ENCODE data around the gene RNF114. TPM values are rescaled to one million over a fixed set of nuclear protein-coding genes. Genes with fewer than 3 reads are reported as not detected.
"Not testable (repeated sequence)": the region's sequence is repeated elsewhere in the genome, so short reads cannot be mapped to it uniquely, and the experiment has no call there.

RNF114 gene
- total RNA-seq, 2 donors from 2014 or later: 82.4 to 128 TPM

DNA sequence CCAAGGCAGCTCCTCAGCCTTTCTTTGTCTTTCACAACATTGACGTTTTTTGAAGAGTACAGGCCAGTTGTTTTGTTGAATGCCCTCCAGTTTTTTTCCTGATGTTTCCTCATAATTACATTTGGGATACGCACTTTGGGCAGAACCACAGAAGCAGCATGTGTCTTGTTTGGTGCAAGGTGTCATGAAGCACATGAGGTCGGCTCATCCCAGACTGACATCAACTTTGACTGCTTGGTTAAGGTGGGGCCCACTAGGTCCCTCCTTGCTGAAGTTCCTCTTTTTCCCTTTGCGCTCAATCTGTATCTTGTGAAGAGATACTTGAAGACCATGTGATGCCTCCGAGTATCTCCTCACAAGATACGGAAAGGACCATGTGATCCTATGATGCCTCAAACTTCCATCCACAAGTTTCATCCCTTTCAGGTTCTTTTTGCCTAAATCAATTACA is 57.1 kb downstream of the RNF114 start:
- TF ChIP-seq, protein P1, sequence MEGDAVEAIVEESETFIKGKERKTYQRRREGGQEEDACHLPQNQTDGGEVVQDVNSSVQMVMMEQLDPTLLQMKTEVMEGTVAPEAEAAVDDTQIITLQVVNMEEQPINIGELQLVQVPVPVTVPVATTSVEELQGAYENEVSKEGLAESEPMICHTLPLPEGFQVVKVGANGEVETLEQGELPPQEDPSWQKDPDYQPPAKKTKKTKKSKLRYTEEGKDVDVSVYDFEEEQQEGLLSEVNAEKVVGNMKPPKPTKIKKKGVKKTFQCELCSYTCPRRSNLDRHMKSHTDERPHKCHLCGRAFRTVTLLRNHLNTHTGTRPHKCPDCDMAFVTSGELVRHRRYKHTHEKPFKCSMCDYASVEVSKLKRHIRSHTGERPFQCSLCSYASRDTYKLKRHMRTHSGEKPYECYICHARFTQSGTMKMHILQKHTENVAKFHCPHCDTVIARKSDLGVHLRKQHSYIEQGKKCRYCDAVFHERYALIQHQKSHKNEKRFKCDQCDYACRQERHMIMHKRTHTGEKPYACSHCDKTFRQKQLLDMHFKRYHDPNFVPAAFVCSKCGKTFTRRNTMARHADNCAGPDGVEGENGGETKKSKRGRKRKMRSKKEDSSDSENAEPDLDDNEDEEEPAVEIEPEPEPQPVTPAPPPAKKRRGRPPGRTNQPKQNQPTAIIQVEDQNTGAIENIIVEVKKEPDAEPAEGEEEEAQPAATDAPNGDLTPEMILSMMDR (IDR thresholded peaks at IDR 0.05): no peak
- no peak for ATAC-seq (ENCODE audit: insufficient number of reproducible peaks, low FRiP score, low read depth)
- H3K36me3 ChIP-seq: no peaks in the 10 kb centered on the region

DNA sequence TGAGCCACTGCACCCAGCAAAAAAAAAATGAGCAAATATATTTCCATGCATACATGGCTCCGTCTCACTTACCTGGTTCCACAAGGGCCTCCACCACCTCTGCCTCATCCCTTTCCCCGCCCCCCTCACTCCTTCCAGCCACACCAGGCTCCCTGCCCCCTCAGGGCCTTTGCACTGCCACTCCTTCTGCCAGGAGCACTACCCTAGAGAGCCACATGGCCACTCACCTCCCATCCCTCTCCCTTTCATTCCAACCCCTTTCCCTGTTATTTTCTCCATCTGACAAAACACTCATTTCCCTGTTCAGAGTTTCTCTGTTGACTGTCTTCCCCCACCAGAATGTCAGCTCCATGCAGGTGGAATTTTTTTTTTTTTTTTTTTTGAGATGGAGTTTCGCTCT is 59.4 kb downstream of the RNF114 start:
- ATAC-seq (ENCODE audit: insufficient number of reproducible peaks, low FRiP score, low read depth) (no peak), DNase-seq (ENCODE audit: low spot score) (no peak)
- no peak overlapping the region for H3K27ac ChIP-seq
- peaks cover 3 to 11% of the 10 kb centered on the region in 2 donors for H3K4me1 ChIP-seq (ENCODE audit: control insufficient read depth in 1 of 2, low read depth in 2 of 2)
- H3K36me3 ChIP-seq: no peaks in the 10 kb centered on the region
- no peaks in the 10 kb centered on the region for H3K27me3 ChIP-seq (replicated peaks; ENCODE audit: insufficient read depth)
- no peaks in the 10 kb centered on the region for H3K9me3 ChIP-seq
- no peak overlapping the region for H3K4me3 ChIP-seq
- TF ChIP-seq, protein P1 (IDR thresholded peaks at IDR 0.05): no peak

More for the DNA sequence above, 57.1 kb downstream of the RNF114 start:
- H3K4me3 ChIP-seq: no peak overlapping the region
- peaks cover 10 to 31% of the 10 kb centered on the region in 2 donors for H3K4me1 ChIP-seq (ENCODE audit: control insufficient read depth in 1 of 2, low read depth in 2 of 2)
- H3K27me3 ChIP-seq (replicated peaks; ENCODE audit: insufficient read depth): no peaks in the 10 kb centered on the region
- H3K27ac ChIP-seq: no peak overlapping the region
- no peaks in the 10 kb centered on the region for H3K9me3 ChIP-seq
- no peak for DNase-seq (ENCODE audit: low spot score)

DNA sequence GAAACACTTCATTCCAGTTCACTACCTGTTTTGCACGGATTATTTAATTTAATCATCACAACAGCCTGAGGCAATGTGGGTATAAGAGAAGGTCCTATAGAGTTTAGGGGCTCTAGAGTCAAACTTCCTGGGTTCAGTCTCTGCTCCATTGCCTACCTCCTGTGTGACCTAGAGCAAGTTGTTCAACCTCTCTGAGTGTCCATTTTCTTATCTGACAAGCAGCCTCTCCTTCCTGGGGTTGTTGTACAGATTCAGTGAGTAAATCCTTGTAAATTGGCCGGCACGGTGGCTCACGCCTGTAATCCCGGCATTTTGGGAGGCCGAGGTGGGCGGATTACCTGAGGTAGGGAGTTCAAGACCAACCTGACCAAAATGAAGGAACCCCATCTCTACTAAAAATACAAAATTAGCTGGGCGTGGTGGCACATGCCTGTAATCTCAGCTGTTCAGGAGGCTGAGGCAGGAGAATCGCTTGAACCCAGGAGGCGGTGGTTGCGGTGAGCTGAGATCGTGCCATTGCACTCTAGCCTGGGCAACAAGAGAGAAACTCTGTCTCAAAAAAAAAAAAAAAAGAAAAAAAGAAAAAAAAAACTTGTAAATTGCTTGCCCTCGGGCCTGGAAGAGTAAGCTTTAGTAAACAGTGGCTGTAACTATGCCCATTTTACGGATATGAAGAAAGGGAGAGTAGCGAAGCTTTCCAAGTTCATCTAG is 62.4 kb downstream of the RNF114 start:
- not testable (repeated sequence) for H3K27ac ChIP-seq; H3K4me3 ChIP-seq; DNase-seq (ENCODE audit: low spot score); H3K9me3 ChIP-seq; H3K4me1 ChIP-seq (ENCODE audit: control insufficient read depth in 1 of 2, low read depth in 2 of 2); ATAC-seq (ENCODE audit: insufficient number of reproducible peaks, low FRiP score, low read depth); H3K36me3 ChIP-seq; H3K27me3 ChIP-seq (replicated peaks; ENCODE audit: insufficient read depth)

DNA sequence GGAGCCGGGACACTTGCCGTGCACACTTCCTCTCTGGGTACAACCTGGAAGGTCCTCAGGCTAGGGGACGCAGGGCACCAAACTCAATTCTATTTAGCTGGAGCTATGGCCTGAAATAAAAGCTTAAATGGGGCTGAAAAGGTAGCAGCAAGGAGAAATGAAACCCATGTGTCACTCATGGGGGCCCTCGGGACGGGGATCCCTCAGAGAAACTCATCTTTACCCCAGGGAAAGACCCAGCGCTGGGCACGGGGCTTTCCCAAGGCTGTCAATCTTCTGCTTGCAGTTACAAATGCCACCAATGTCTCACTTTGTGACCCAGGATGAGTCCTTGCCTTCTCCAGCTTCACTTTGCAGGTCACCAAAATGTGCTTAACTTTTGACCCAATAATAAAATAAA is 63.1 kb downstream of the RNF114 start:
- H3K9me3 ChIP-seq: no peaks in the 10 kb centered on the region
- no peaks in the 10 kb centered on the region for H3K36me3 ChIP-seq
- TF ChIP-seq, protein P1 (IDR thresholded peaks at IDR 0.05): no peak
- ATAC-seq (ENCODE audit: insufficient number of reproducible peaks, low FRiP score, low read depth): no peak
- H3K4me3 ChIP-seq: no peak overlapping the region
- no peak for DNase-seq (ENCODE audit: low spot score)
- H3K27me3 ChIP-seq (replicated peaks; ENCODE audit: insufficient read depth): no peaks in the 10 kb centered on the region
- H3K27ac ChIP-seq: no peak overlapping the region
- peaks cover 0 to 4% of the 10 kb centered on the region in 2 donors for H3K4me1 ChIP-seq (ENCODE audit: control insufficient read depth in 1 of 2, low read depth in 2 of 2)

DNA sequence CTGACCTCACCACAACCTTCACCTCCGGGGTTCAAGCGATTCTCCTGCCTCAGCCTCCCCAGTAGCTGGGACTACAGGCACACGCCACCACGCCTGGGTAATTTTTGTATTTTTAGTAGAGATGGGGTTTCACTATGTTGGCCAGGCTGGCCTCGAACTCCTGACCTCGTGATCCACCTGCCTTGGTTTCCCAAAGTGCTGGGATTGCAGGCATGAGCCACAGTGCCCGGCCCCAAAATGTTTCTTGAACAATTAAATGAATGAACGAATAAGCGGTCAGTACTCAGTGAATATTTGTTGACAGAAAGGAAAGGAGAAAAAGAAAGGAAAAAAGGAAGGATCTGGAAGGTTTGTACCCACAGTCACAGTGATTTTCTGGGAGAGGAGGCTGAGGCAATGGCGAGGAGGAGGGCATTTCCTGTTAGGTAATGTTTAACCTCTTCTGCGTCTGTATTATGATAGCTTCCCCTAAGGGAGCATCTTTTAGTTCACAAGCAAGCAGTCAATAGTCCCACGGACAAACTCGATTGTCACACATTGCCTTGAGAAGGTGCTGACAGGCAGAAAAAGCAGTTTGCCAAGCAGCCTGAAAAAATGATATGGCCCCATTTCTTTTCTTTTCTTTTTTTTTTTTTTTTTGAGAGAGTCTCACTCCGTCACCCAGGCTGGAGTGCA is 64.5 kb downstream of the RNF114 start:
- ATAC-seq (ENCODE audit: insufficient number of reproducible peaks, low FRiP score, low read depth); DNase-seq (ENCODE audit: low spot score); H3K4me3 ChIP-seq; H3K27ac ChIP-seq; H3K36me3 ChIP-seq; H3K9me3 ChIP-seq; H3K27me3 ChIP-seq (replicated peaks; ENCODE audit: insufficient read depth); H3K4me1 ChIP-seq (ENCODE audit: control insufficient read depth in 1 of 2, low read depth in 2 of 2): not testable (repeated sequence)

DNA sequence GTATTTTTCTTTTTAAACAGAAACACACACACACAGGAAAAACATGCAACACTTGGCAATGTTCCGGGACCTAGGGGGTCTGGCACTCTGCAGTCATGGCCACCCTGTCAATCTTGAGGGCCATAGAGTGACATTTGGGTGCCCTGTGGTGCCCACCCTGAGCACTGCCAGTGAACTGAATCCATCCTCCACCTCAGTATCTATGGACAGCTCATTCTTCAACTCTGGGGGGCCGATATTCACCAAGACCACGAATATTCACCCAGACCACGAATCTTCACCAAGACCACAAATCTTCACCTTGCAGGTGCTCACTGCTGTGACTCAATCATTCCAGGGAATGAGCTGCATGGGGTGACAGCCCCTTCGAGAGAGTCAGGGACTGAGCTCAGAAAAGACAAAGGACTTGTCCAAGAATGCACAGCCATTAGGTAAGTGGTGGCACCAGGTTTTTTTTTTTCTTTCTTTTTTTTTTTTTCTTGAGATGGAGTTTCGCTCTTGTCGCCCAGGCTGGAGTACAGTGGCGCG is 65.7 kb downstream of the RNF114 start:
- Histone ChIP-seq H3K27ac (no peak overlapping the region), H3K27me3 (replicated peaks; ENCODE audit: insufficient read depth) (no peaks in the 10 kb centered on the region), H3K9me3 (no peaks in the 10 kb centered on the region), H3K4me3 (no peak overlapping the region), H3K4me1 (ENCODE audit: control insufficient read depth in 1 of 2, low read depth in 2 of 2) (no peaks in the 10 kb centered on the region), H3K36me3 (no peaks in the 10 kb centered on the region)
- no peak for ATAC-seq (ENCODE audit: insufficient number of reproducible peaks, low FRiP score, low read depth)
- TF ChIP-seq, protein P1 (IDR thresholded peaks at IDR 0.05): no peak
- no peak for DNase-seq (ENCODE audit: low spot score)
